Activated T-cell treated with anti-CD3 and anti-CD28 coated beads, Interleukin-2, amount 50 U/mL, for 24 hours (primary cell): Measurements from ENCODE around the gene BAMBI.

Experiments
- DNase-seq: peaks from one replicate; pipeline ENCODE4 v3.0.0-alpha.2; 2020
- H3K27ac Mint-ChIP-seq: 2 replicates; pipeline ENCODE4 v1.8.0; 2020; ENCODE audit warnings: mild to moderate bottlenecking, mixed read lengths
- H3K27me3 Mint-ChIP-seq: 2 replicates; pipeline ENCODE4 v1.8.0; 2020; ENCODE audit warnings: mixed read lengths
- H3K36me3 Mint-ChIP-seq: 2 replicates; pipeline ENCODE4 v1.8.0; 2020; ENCODE audit warnings: low read depth, mixed read lengths
- H3K4me1 Mint-ChIP-seq: 2 replicates; pipeline ENCODE4 v1.8.0; 2020; ENCODE audit warnings: low read depth, mixed read lengths
- H3K4me3 Mint-ChIP-seq: 2 replicates; pipeline ENCODE4 v1.8.0; 2020; ENCODE audit warnings: mild to moderate bottlenecking, moderate library complexity, mixed read lengths
- H3K9me3 Mint-ChIP-seq: 2 replicates; pipeline ENCODE4 v1.8.0; 2020; ENCODE audit warnings: mixed read lengths

The BAMBI gene

DNA sequence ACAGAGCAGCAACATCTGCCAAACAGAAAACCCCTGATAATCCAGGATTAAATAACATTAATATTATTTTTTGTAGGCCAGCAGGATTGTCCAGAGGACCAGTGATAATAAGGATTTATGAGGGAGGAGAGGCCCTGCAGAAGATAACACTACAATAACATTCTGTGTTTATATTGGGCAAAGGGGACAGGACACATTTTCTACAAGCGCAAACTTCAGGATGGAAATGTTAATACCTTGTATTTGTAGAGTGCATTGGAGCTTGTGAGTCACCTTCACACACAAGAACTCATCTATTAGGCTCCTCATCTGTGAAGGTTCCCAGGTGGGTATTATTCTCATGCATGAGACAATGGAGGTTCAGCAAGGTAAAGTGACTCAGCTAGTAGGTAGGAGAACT, 51.0 kb downstream of the BAMBI start:
- Mint-ChIP-seq H3K36me3 (no peaks in the 10 kb centered on the region), H3K9me3 (no peaks in the 10 kb centered on the region), H3K4me1 (peaks cover 2% of the 10 kb centered on the region), H3K27me3 (peaks cover 27% of the 10 kb centered on the region), H3K4me3 (no peak overlapping the region), H3K27ac (no peak overlapping the region)
- DNase-seq: no peak

DNA sequence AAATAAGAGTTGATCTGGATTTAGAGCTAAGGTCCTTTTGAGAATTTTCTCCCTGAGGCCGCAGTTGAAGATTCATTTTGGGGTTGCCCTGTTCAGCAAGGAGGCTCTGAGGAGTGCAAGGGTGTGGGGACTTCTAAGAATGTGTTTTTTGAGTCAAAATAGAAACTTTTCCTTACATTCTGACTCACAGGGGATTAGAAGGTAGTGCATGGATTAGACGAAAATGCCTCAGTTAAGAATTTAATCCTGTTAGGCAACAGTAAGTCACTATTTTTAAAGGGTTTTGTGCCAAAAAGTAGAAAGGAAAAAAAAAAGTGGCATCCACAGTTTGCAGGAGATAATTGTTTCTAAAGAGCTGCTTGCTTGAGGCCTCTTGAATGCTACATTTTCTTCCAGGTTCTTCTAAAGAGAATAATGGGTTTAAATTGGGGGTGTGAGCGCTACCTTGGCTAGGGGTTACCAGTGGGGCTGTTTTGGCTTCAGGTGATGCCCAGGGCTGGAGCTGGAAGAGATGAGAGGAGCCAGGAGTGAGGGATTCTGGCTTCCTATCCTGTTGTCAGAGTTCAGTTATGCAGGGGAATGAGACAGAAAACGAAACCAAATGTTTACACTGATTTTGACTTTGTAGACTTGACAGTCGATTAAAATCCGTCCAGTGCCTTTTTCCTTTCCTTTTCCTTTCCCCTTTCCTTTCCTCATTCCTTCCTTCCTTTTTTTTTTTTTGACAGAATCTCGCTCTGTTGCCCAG, 52.9 kb downstream of the BAMBI start:
- peaks cover 4% of the 10 kb centered on the region for H3K9me3 Mint-ChIP-seq
- H3K27ac Mint-ChIP-seq: no peak overlapping the region
- peaks cover 22% of the 10 kb centered on the region for H3K27me3 Mint-ChIP-seq
- no peaks in the 10 kb centered on the region for H3K36me3 Mint-ChIP-seq
- peaks cover 2% of the 10 kb centered on the region for H3K4me1 Mint-ChIP-seq
- H3K4me3 Mint-ChIP-seq: no peak overlapping the region
- no peak for DNase-seq

DNA sequence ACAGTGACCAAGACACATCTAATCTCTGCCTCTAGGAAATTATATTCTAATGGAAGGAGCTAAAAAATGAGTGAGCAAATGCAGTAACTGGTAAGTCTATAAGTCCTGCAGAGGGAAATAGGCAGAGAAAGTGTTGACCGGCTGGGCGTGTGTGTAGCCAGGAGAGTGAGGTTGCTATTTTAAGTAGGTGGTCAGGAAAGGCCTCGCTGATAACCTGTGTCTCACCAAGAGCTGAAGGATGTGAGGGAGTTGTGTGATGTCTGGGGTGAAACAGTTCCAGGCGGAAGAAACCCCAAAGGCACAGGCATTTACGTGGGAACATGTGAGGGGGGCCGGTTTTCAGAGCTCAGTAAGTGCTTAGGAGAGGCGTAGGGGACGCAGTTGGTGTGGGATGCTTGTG, 54.8 kb downstream of the BAMBI start:
- DNase-seq: no peak
- Mint-ChIP-seq H3K27me3 (peaks cover 22% of the 10 kb centered on the region), H3K4me1 (peaks cover 2% of the 10 kb centered on the region), H3K27ac (no peak overlapping the region), H3K4me3 (no peak overlapping the region), H3K36me3 (no peaks in the 10 kb centered on the region), H3K9me3 (peaks cover 4% of the 10 kb centered on the region)
